Middle frontal gyrus (tissue), 1 donor: Measurements from ENCODE around the gene SSX7.
"Not testable (repeated sequence)": the region's sequence is repeated elsewhere in the genome, so short reads cannot be mapped to it uniquely, and the experiment has no call there.

ENCODE experiments used
- DNase-seq: peaks from one replicate; pipeline ENCODE4 v3.0.0-alpha.2; 2015; ENCODE audit warnings: low spot score; ENCODE audit errors: extremely low spot score

The SSX7 gene

DNA sequence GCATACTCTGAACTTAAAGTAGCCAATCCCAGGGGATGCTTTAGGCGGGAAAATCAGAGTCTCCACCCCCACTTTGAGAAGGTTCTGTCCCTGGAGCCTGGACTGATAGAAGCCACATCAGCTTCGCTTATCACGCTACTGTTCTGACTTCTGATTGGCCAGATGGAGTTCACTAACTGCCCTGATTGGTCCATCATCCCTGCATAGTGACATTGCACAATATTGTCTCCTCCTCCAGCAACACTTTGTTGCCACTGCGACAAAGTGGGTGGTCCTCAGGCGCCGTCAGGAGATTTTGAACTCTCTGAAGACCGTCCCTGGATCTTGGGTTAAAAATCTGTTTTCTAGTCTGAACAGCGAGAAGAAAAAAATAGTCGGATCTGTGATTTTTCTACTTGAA lies at the start of gene SSX7:
TSS of gene SSX7 (minus strand) at position 101 of the 400 bp plus-strand sequence. CDS start 1,428 bp downstream, outside the sequence.
- DNase-seq: not testable (repeated sequence)

DNA sequence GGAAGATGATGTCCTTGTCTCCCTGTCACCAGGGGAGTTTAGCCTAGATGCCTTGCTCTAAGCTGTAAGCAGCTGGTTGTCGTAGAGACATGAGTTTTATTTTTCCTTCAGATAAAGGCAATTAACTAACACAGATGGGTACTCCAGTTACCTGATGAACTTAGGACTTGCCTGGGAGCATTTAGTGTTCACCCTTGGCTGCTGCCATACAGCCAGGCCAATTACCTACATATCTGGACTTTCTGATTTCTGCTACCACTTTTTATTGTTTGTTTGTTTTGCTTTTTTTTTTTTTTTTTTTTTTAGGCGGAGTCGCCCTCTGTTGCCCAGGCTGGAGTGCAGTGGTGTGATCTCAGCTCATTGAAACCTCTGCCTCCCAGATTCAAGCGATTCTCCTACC lies 37.3 kb upstream of the SSX7 start:
- not testable (repeated sequence) for DNase-seq

DNA sequence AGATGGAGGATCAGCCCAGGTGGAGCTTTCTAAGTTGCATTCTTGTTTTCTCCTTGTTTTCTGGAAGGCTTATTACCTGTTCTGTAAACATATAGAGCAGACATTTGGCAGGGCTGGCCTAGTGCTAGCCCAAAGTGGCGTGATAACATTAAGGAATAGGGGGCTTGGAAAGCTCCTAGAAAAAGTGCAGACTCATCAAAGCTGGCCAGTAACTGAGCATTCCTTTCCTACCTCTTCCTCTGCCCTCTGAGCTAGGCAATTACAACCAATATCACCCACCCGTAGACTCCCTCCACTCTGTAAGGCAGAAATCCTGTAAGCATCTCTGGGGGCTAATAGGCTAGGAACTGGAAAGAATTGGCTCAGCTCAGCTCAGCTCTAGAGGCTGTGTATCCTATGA lies 7.5 kb upstream of the SSX7 start:
- not testable (repeated sequence) for DNase-seq

DNA sequence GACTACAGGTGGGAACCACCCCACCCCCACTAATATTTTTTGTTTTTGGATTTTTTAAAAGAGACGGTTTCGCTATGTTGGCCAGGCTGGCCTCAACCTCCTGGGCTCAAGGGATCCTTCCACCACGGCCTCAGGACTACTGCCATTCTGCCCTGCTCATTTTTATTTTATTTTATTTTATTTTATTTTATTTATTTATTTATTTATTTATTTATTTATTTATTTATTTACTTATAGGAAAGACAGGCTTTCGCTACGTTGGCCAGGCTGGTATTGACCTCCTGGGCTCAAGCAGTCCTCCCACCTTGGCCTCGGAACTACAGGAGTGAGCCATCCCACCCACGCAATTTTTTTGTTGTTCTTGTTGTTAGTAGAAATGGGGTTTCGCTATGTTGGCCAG lies 775 bp upstream of the SSX7 start:
- not testable (repeated sequence) for DNase-seq

DNA sequence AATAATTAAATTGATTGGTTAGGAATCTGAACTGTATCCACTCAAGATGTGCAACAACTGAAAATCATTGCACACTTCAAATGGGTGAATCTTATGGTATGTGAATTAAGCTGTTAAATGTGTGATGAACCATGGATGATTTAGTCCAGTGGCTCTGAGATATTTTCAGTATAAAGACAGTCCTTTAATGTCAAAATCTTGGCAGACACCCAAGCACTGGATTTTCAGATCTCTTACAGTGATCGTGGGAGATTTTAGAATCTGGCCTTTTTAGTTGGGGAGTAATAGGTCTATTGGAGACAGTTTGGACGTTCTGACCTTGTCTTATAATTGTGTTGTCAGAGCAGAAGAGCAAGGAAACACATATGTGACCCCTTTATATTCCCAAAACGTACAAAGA lies 4.0 kb downstream of the SSX7 start:
- DNase-seq: not testable (repeated sequence)

DNA sequence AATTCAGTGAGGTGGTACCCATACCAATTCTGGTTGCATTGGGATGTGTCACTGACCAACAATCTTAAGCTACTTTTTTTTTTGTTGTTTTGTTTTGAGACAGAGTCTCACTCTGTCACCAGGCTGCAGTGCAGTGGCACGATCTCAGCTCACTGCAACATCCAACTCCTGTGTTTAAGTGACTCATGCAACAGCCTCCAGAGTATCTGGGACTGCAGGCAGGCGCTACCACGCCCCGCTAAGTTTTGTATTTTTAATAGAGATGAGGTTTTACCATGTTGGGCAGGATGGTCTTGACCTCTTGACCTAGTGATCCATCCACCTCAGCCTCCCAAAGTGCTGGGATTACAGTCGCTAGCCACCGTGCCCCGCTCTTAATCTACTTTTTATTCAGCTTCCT lies 5.7 kb downstream of the SSX7 start:
- not testable (repeated sequence) for DNase-seq

GRCh38 chrX:52628483-52628882 lies 26.2 kb downstream of the SSX7 start:
- DNase-seq: not testable (repeated sequence)

- not testable (repeated sequence) for DNase-seq
These were observed 34.0 kb downstream of the SSX7 start for GRCh38 chrX:52620661-52621060.

- DNase-seq: no peak
These were observed 45.7 kb downstream of the SSX7 start for GRCh38 chrX:52608961-52609360.

- not testable (repeated sequence) for DNase-seq
These were observed 51.5 kb downstream of the SSX7 start for GRCh38 chrX:52603151-52603550.

- DNase-seq: no peak
These were observed 55.8 kb downstream of the SSX7 start for GRCh38 chrX:52598886-52599285.

DNA sequence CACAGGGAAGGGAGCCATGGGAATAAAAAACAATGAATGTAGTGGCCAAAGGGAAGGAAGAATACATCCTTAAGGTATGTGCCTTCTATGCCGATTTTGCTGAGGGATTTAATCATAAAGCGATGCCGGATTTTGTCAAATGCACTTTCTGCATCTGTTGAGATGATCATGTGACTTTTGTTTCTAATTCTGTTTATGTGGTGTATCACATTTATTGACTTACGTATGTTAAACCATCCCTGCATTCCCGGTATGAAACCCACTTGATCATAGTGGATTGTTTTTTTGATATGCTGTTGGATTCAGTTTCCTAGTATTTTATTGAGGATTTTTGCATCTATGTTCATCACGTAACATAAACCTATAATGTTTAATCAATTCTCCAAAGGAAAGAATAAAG lies 60.0 kb downstream of the SSX7 start:
- DNase-seq: no peak
